Thyroid gland (tissue), 4 donors: ENCODE measurements around the gene ZNF462.

Source experiments
- CTCF ChIP-seq, 6 experiments: fragments of 200-600 bp in 3 of 6; fragments of 450-650 bp in 3 of 6; sonication (generic) in 3 of 6; IDR thresholded peaks; one replicate each; pipeline ENCODE4 v1.5.1; 2016 to 2019; ENCODE audit warnings: antibody characterized with exemption in 6 of 6, mild to moderate bottlenecking in 2 of 6, inconsistent platforms in 1 of 6, moderate library complexity in 1 of 6
- POLR2A ChIP-seq, 2 donors: fragments of 450-650 bp; IDR thresholded peaks; one replicate each; pipeline ENCODE4 v1.6.1; 2017; ENCODE audit warnings: antibody characterized with exemption in 2 of 2, mild to moderate bottlenecking in 2 of 2, moderate library complexity in 1 of 2

- TF ChIP-seq CTCF (IDR thresholded peaks at IDR 0.05) (no peak), POLR2A (IDR thresholded peaks at IDR 0.05) (no peak)
Observed at GRCh38 chr9:106980551-106981101, 117.7 kb downstream of the ZNF462 start.
